HT-29 (cell line): ENCODE results near the gene ACTR3. TPM values are rescaled to one million over a fixed set of nuclear protein-coding genes. Genes with fewer than 3 reads are reported as not detected.
"Not testable (repeated sequence)": the region's sequence is repeated elsewhere in the genome, so short reads cannot be mapped to it uniquely, and the experiment has no call there.

Experiments used
- DNase-seq: peaks from one replicate; pipeline ENCODE4 v3.0.0-alpha.2; 2015; ENCODE audit warnings: low spot score
- total RNA-seq: library from RNA; depleted of rRNA; stranded (reverse); fragments of >200 nt; shearing (Covaris generic); gene quantifications from 2 replicates; pipeline ENCODE4 v1.2.3, GENCODE V29; 2014; rRNA removed

The ACTR3 gene
- 153 and 164 TPM in 2 replicates for total RNA-seq

DNA sequence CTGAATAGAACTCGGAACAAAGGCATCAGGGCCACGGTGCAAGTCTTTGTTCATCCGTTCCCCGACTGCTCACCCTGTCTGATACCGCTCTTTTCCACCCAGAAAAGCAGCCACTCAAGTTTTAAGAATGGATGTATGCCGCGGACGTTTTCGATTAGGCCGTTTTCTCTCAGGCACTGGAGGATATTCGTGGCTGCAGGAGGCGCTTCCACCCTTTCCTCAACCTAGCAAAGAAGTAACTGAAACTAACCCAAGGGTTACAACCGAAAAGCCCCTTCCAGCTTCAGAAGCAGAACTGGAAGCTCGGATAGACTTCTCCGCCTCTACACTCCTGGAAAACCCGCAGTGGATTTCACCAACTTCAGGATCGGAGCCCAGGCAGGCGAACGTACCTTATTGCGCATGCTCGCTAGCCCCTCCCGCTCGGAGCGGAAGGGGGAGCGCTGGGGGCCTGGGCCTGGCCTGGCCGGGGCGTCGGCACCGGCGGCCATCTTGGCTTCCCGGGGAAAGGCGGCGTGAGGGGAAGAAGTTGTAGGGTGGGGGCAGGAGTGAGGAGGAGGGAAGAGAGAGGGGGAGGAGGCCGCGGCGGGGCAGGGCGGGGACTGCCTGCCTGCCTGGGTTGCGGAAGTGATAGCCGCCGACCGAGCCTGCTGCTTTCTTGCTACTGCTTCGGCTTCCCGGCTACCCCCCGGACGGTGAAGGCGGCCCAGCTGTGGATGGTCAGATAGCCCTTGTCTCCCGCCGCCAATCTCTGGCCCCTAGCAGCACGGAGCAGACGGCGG is at the start of gene ACTR3:
Gene ACTR3 (plus strand): TSS at position 619 of the 782 bp plus-strand sequence. CDS start 191 bp downstream, outside the sequence.
- peak; percentile 99 for DNase-seq

DNA sequence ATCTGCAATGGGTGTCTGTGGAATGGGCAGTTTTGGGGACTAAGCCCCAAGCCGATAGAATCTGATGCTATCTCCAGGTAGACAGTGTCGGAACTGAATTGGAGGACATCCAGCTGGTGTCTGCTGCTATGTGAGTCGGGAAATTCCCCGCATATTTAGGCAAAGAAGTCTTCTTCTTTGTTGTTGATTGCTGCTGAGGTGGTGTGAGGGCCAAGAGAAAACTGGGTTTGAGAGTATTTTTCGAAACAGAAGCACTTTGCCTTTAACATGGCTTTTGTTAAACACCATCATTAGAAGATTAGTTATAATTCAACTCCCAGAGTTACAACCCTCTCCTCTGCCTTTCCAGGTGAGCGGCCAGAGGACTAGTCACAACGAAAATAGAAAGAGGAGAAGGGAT is 49.4 kb upstream of the ACTR3 start:
- DNase-seq: no peak

DNA sequence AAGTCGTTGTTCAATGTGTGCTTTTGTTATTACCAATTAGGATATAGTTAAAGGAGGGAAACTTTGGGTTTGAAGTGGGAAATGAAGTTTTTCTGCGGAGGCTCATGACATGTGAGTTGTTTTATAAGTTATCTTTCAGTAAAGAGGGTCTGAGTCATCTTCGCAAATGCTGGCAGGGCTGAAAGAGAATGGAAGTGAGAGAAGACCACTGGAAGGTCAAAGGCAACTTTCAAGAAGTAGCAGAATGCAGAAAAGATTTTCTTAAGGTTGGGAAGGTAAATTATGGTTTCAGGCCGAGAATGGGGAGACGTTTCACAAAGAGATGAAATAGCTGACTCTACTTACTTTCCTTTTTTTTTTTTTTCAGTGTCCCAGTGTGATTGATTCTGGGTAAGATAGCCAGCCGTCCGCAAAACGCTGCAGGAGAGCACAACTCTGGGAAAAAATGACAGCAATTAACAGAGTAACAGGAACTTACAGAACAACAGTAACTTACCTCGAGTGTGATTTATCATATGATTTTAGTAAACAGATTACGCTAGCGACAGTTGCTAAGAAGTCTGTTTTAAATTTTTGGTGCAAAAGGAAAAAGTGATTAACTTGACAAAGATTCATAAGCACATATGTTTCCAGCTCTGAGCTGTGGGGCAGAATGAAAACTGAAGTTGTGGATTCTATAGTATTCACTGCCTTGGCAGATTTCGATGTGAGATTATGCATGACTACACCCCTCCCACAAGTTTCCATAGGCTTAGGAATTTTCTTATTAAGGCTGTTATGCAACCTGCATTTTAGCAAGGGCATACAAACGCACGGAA is 46.8 kb upstream of the ACTR3 start:
- no peak for DNase-seq

DNA sequence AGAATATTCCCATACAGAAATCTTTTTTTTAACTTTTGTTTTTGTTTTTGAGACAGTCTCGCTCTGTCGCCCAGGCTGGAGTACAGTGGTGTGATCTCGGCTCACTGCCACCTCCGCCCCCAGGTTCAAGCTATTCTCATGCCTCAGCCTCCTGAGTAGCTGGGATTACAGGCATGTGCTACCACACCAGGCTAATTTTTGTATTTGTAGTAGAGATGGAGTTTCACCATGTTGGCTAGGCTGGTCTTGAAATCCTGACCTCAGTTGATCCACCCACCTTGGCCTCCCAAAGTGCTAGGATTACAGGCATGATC is 46.2 kb upstream of the ACTR3 start:
- DNase-seq: not testable (repeated sequence)

DNA sequence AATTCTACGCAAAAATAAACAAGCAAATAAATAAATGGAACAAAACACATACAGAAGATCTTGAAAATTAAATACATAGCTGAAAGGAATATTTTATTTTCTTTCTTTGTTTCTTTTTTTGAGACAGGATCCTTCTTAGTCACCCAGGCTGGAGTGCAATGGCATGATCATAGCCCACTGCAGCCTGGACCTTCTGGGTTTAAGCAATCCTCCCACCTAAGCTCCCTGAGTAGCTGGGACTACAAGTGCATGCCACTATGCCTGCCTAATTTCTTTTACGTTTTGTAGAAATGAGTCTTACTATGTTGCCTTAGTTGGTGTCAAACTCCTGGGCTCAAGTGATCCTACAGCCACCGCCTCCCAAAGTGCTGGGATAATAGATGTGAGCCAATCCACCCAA is 44.6 kb upstream of the ACTR3 start:
- no peak for DNase-seq

DNA sequence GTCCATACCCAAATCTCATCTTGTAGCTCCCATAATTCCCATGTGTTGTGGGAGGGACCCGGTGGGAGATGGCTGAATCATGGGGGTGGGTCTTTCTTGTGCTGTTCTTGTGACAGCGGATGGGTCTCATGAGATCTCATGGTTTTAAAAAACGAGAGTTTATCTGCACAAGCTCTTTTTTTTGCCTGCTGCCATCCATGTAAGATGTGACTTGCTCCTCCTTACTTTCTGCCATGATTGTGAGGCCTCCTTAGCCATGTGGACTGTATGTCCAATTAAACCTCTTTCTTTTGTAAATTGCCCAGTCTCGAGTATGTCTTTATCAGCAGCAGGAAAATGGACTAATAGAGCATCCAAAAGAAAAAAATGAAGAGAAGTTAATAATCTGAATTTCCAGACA is 44.1 kb upstream of the ACTR3 start:
- DNase-seq: not testable (repeated sequence)

DNA sequence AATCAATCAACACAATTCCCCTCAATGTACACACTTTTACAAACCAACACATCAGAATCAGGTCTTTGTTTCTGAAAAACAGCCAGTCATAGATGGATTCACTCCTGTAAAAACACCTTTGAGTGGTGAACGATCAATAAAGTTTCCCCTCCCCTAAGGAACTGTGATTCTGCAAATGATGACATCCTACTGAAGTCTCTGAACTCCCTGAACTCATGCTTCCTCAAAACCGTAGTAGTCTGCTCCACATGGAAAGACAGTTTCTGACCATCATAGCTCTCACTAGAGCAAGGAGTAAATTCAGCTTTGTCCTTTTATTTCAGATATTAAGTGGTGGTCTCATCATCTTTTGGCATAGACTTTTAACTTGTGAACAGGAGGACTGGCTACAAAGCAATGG is 43.5 kb upstream of the ACTR3 start:
- DNase-seq: no peak

DNA sequence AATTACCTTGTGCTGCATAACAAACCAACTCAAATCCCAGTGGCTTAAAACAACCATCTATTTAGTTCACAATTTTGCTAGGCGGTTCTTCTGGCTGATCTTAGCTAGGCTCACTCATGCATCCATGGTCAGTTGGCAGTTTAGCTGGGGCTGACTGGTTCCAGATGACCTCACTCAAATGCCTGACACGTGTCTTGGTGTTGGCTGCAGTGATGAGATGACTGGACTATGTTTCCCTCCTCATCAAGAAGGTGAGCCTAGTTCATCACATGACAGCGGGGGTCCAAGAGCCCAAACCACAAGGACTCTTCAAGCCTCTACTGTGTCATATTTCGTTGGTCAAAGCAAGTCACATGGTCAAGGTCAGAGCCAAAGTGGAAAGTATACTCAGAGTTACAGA is 42.7 kb upstream of the ACTR3 start:
- no peak for DNase-seq

DNA sequence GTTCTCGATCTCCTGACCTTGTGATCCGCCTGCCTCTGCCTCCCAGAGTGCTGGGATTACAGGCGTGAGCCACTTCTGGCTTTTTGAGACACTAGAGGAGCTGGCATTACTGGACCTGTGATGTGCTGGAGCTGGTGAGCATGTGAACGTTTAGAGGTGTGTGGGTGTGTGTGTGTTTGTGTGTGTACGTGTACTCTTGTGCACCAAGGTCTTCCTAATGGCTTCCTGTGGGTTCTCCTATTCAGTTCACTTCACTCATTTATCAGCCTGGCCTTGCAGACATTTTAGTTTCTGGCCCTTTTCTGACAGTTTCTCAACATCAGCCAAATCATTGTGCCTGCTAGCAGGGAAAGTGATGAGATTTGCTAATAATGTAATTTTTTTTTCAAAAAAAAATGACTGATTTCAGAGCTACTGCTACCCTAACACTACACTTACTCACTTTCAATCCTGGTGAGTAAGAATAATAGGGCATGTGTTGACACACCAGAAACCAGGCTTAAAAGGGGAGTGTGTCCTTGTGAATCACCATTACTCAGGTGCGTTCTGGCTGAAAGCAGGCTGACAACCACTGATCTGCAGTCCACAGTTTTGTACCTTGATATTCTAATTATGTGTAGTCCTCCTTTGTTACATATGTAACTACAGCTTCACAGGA is 41.0 kb upstream of the ACTR3 start:
- no peak for DNase-seq

DNA sequence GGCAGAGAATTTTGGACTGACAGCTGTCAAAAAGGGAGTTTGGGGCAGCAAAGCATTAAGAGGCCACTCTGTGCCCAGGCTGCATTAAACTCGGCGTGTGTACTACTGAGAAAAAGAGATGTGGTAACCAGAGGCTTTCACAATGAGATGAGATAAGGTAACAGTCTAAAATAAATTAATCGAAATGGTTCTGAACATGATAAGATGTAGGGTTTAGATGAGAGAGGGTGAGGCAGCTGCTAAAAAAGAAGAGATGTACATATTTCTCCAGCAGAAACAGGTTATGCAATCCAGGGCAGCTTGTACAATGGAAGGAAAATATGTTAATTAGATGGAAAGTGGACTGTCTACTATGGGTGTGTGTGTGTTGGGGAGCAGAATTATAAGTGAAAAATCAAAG is 39.2 kb upstream of the ACTR3 start:
- no peak for DNase-seq

DNA sequence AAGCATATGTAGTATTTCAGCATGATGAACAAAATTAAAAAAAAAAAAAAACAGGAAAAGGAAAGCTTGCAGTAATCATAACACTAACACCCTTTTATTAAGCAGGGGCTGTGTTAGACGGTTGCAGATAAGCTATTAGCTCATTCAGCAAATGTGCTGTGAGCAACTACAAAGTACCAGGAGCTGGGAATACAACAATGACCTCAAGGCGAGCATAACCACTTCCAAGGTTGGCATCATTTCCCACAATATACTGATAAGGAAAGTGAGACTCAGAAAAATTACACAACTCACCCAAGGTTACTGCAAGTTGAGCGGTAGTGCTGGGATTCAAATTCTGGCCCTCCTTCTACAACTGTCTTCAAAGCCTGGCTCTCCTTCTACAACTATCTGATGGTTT is 38.2 kb upstream of the ACTR3 start:
- DNase-seq: no peak

DNA sequence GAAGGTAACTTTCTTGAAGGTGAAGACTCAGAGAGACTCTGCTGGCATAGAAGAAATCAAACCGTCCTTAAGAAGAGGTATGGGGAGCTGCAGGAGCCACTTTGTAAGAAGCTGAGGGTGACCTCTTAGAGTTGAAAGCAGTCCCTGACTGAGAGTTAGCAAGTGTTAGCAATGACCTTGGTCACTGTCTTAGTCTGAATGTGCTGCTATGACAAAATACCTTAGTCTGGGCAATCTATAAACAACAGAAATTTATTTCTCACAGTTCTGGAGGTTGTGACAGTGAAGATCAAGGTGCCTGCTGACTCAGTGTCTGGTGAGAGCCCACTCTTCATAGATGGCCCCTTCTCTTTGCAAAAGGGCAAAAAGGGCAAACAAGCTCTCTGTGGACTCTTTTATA is 35.7 kb upstream of the ACTR3 start:
- no peak for DNase-seq

DNA sequence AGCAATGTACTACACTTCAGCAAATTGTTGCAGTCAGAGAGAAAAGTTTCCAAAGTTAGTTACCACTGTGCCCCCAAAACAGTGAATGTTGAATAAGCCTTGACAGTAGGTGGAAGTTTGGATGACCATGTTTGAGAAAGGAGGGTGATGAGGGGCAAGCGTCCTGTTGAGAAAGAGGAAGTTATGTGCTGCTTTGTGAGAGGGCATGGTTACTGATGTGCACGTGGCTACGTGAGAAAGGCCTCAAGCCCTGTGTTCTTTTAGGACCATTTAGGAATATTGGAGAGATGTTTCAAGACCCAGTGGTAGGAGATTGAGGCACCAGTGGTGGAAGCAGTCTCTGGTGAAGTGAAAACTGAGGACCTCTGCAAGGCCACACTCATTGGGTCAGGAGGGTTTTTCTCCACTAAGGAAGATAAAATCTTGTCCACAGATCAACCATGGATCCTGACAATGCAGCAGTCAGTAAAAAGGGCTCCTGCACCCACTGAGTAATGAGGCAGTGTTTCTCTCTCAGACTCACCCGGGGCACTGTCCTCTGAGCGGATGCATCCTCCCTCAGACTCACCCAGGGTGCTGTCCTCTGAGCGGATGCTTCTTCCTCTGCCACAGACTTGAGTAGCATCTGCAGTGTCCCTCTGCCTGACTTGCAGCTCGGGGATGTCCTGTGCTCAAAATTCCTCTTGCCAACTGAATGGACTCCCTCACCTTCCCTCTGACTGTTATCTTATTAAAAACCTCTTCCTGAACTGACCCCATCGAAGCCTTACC is 34.7 kb upstream of the ACTR3 start:
- no peak for DNase-seq

DNA sequence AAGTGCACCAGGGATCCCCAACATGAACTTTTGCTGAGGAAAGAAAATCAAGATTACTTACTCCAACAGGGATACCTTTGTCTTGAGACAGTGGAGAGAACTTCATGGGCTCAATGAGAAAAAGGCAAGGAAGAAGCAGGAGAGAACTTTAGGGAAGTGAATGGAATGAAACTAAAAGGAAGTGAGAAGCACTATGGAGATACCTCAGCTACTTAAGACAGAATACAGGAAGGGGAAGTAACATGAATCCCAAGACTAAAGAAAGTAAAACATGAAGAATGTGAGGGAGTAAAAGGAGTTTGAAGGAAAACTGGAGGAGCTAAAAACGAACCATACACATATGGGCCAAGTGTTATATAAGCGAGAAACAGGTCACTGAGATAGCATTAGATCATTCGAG is 32.4 kb upstream of the ACTR3 start:
- no peak for DNase-seq

DNA sequence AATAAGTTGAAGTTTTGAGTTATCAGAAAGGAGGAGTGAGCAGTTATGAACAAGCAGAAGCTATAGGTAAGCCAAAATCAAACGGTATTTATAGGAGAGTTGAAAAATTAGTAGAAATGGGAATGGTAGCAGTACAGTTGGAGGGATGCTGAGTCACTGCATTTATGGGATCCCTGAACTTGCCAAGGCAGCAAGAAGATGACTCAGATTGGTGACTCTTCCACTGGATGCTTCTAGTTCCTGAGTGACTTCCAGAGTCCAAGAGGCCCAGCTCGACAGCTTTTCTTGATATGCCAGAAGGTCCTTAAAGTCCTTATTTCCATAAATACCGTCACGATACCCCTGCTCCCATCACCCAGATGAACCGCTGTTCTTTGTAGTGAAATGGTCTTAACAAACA is 31.1 kb upstream of the ACTR3 start:
- peak; percentile 25 for DNase-seq

DNA sequence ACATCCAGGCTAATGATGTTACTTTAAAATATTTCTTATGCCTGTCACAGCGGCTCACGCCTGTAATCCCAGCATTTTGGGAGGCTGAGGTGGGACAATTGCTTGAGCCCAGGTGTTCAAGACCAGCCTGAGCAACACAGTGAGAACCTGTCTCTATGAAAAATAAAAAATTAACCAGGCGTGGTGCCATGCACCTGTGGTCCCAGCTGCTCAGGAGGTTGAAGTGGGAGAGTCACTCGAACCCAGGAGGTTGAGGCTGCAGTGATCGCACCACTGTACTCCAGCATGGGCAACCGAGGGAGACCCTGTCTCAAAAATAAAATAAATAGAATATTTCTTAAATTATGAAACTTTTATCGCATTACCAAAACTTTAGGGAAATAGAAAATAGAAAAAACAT is 28.1 kb upstream of the ACTR3 start:
- no peak for DNase-seq

DNA sequence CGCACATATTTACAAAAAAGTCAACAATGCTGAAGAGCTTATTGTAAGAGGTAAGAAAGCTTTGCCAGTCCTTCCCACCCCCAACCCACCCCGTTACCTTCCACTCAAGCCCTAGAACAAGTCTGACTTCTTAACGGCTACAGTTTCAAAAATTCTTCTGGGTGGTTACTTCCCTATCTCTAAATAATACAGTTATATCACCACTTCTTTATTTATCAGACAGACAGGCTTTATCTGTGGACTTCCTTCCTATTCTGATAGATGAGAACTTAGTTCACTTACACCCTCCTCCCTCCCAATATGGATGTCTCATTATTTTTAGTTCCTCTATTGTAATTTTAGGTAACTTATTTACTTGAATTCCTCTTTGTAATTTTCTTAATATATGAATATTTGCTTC is 26.7 kb upstream of the ACTR3 start:
- no peak for DNase-seq

DNA sequence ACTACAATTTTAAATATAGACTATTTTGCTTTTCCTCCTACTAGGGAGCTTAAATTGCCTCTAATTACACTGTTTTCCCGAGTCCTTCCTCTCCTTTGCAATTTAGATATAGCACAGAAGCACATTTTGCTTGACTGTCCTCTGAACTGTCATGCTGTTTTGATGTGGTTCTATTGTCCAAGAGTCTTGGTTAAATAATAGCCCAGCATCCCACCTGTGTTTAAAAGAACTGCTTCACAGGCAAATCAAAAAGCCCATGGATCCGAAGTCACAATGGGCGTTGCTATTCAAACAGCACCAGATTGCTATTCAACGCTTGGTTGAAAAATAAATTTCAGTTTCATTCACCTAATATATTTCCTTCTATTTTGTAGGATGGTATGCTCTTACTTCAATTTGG is 22.3 kb upstream of the ACTR3 start:
- no peak for DNase-seq

DNA sequence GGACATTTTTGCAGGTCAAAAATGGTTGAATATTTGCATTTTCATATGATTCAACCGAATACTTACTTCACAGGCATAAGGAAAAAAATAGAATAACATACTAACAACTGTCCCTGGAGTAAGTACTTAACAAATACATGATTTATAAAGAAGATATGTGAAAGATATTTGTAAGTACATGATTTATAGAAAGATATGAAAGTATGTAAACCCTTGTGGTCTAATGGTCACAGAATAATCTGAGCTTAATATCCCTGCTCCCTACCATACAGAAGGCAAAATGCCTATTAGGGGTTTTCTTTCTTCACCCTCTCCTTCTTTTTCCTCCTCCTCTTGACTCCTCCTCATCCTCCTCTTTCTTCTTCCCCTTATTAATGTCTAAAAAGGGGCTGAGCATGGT is 20.6 kb upstream of the ACTR3 start:
- DNase-seq: no peak

DNA sequence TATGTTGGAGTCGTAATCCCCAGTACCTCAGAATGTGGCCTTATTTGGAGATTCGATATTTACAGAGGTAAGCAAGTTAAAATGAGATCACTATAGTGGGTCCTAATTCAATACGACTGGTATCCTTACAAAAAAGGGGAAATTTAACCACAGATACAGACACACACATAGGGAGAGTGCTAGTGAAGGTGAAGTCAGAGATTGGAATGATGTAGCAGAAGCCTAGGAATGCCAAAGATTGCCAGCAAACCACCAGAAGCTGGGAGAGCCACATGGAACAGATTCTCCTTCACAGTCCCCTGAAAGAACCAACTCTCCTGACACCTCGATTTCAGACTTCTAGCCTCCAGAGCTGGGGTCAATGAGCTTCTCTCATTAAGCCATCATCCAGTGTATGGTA is 17.7 kb upstream of the ACTR3 start:
- no peak for DNase-seq

DNA sequence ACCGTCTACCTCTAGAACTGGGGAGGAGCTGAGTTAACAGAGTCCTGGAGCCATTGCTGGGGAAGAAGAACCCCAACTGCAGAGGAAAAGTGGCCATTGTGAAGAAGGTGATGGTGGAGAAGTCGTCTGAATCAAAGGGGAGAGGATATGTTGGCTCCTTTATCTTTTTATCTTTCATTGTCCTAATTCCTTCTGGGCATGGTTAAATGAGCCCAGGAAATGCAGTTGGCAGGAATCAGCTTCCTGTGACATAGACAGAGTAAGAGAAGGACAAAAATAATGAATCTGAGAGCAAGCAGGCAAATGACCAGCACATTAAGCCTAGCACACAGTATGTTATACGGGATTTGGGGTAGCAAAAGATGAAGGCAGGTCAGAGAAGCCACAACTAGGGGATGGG is 16.0 kb upstream of the ACTR3 start:
- no peak for DNase-seq

DNA sequence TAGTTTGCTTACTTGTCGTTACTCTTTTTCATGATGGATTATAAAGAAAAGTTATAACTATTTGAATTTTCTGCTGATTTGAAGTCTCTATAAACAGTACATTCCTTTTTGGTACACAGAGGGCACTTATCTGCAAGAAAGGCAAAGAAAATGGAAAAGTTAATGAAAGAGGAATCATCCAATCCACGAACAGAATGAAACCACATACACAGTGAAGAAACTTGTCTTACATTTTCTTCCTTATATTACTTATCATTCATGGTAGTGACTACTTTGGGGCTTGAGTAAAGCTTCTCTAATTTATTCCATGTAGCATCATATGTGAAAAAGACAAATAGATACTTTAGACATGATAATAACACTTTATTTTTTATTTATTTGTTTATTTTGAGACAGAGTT is 14.8 kb upstream of the ACTR3 start:
- DNase-seq: no peak
